NOMO-1 (cell line): ENCODE results near the gene KIF25.

ENCODE experiments used
- DNase-seq, 2 experiments: peaks; one replicate each; lab custom pipeline; 2025; ENCODE audit not compliant: unreplicated experiment in 2 of 2; lab: John Stamatoyannopoulos, UW

The KIF25 gene

GRCh38 chr6:168033791-168034190 is 36.3 kb downstream of the KIF25 start:
- DNase-seq: no peak

- no peak for DNase-seq
These were observed 37.1 kb downstream of the KIF25 start for GRCh38 chr6:168034537-168034936.

- no peak for DNase-seq
These were observed 37.7 kb downstream of the KIF25 start for GRCh38 chr6:168035098-168035660.

GRCh38 chr6:168035661-168036545 is 38.4 kb downstream of the KIF25 start:
- no peak for DNase-seq

GRCh38 chr6:168037242-168037641 is 39.8 kb downstream of the KIF25 start:
- no peak for DNase-seq

GRCh38 chr6:168037856-168038255 is 40.4 kb downstream of the KIF25 start:
- no peak for DNase-seq

GRCh38 chr6:168038576-168039140 is 41.2 kb downstream of the KIF25 start:
- no peak for DNase-seq

GRCh38 chr6:168039301-168039700 is 41.8 kb downstream of the KIF25 start:
- DNase-seq: no peak

- no peak for DNase-seq
These were observed 42.4 kb downstream of the KIF25 start for GRCh38 chr6:168039849-168040248.

- DNase-seq: no peak
These were observed 43.5 kb downstream of the KIF25 start for GRCh38 chr6:168040856-168041496.

GRCh38 chr6:168041928-168042327 is 44.5 kb downstream of the KIF25 start:
- no peak for DNase-seq

GRCh38 chr6:168042426-168043192 is 45.1 kb downstream of the KIF25 start:
- DNase-seq: no peak

GRCh38 chr6:168043193-168043847 is 45.8 kb downstream of the KIF25 start:
- no peak for DNase-seq

- no peak for DNase-seq
These were observed 46.5 kb downstream of the KIF25 start for GRCh38 chr6:168043848-168044415.

GRCh38 chr6:168044521-168045130 is 47.2 kb downstream of the KIF25 start:
- DNase-seq: no peak

- DNase-seq: no peak
These were observed 47.7 kb downstream of the KIF25 start for GRCh38 chr6:168045141-168045691.

- no peak for DNase-seq
These were observed 48.5 kb downstream of the KIF25 start for GRCh38 chr6:168045706-168046620.

GRCh38 chr6:168046696-168047095 is 49.2 kb downstream of the KIF25 start:
- no peak for DNase-seq
